ENCODE results near the gene TTC33.

Gene TTC33

DNA sequence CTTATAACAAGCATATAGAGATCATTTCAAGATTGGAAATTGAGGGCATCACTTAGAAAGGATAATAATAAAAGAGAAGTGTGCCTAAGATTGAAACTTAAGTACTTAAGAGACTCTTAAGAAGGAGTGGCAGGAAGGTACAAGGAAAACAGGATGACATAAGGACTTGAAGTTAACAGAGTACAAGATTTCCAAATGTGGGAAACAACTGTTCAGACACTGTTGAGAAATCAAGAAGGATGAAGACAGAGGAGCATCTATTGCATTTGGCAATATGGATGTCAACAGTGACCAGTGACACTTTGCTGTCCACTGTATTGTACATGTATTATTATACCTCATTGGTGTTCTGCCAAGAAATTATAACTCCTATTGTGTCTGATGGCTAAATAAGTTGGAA is 233.8 kb downstream of the TTC33 start:
- TF ChIP-seq, protein P1, sequence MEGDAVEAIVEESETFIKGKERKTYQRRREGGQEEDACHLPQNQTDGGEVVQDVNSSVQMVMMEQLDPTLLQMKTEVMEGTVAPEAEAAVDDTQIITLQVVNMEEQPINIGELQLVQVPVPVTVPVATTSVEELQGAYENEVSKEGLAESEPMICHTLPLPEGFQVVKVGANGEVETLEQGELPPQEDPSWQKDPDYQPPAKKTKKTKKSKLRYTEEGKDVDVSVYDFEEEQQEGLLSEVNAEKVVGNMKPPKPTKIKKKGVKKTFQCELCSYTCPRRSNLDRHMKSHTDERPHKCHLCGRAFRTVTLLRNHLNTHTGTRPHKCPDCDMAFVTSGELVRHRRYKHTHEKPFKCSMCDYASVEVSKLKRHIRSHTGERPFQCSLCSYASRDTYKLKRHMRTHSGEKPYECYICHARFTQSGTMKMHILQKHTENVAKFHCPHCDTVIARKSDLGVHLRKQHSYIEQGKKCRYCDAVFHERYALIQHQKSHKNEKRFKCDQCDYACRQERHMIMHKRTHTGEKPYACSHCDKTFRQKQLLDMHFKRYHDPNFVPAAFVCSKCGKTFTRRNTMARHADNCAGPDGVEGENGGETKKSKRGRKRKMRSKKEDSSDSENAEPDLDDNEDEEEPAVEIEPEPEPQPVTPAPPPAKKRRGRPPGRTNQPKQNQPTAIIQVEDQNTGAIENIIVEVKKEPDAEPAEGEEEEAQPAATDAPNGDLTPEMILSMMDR (IDR thresholded peaks at IDR 0.05), result no peak

- TF ChIP-seq, protein P1 (IDR thresholded peaks at IDR 0.05), result no peak
Measured at GRCh38 chr5:40521108-40521785, 234.5 kb downstream of the TTC33 start.

DNA sequence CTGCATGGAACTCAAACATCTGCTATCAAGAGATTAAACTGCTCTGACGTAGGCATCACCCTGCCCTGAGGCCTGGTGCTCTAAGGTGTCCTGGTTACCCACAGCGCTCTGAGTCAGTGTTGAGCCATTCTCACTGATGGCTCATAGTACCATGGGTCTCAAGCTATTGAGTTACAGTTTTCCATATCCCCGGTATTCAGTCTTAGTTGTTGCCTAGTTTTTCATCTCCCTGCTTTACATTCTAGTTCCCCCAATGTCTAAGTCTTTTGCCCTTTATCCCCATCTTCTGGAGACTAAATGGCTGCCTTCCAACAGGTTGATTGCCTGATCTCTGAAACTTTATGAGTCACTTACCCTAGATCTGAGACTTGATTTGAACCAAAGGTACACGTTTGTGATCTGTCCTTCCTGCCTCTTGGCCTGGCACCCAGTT is 237.3 kb downstream of the TTC33 start:
- TF ChIP-seq, protein P1 (IDR thresholded peaks at IDR 0.05), result no peak

GRCh38 chr5:40515476-40515875 is 240.3 kb downstream of the TTC33 start:
- TF ChIP-seq, protein P1 (IDR thresholded peaks at IDR 0.05), result no peak

DNA sequence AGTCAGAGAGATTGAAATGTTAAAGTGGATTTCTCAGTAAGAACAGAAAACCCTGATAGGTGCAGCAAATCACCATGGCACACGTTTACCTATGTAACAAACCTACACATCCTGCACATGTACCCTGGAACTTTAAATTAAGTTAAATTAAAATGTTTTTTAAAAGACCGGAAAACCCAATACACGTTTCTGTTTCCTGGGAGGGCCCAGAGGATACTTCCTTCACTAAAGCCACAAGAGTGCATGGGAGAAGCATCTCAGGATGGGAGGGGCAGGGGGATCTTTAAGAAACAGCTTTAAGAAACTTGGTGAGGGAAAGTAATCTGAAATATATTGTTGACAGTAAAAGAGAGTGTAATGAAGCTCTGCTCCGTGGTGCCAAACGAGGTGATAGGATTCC is 240.8 kb downstream of the TTC33 start:
- TF ChIP-seq, protein P1 (IDR thresholded peaks at IDR 0.05), result no peak

GRCh38 chr5:40511801-40512200 is 244.0 kb downstream of the TTC33 start:
- TF ChIP-seq, protein P1 (IDR thresholded peaks at IDR 0.05), result no peak

GRCh38 chr5:40507095-40507494 is 248.7 kb downstream of the TTC33 start:
- TF ChIP-seq, protein P1 (IDR thresholded peaks at IDR 0.05), result no peak

DNA sequence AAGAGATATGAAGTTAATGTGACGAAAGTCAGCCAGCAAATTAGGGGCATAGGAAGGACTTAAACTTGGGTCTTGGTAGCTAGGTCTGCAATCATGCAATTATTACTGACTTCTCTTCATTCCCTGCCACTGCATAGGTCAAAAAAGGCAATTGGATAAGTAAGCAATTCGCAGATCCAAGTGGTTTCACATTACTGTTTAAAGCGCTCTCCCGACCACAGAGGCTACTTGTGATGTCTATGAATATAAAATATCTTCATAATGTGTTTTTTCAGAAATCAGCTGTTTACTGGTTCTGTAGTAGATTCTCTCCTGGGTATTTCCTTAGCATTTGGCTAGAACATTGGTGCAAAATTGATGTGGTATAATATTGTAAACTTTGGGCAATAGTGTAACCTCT is 250.7 kb downstream of the TTC33 start:
- TF ChIP-seq, protein P1 (IDR thresholded peaks at IDR 0.05), result no peak

All from LNCAP (cell line).